ENCODE data around the gene AADACL4. TPM values are rescaled to one million over a fixed set of nuclear protein-coding genes. Genes with fewer than 3 reads are reported as not detected.
A peak's percentile ranks its signal among the peaks of the same experiment; 100 is the strongest.

AADACL4 gene
- total and polyA plus RNA-seq, 9 of the 15 experiments (the other 6 are each of a cell fraction or from before 2014, with no cell fraction given) = not detected

DNA sequence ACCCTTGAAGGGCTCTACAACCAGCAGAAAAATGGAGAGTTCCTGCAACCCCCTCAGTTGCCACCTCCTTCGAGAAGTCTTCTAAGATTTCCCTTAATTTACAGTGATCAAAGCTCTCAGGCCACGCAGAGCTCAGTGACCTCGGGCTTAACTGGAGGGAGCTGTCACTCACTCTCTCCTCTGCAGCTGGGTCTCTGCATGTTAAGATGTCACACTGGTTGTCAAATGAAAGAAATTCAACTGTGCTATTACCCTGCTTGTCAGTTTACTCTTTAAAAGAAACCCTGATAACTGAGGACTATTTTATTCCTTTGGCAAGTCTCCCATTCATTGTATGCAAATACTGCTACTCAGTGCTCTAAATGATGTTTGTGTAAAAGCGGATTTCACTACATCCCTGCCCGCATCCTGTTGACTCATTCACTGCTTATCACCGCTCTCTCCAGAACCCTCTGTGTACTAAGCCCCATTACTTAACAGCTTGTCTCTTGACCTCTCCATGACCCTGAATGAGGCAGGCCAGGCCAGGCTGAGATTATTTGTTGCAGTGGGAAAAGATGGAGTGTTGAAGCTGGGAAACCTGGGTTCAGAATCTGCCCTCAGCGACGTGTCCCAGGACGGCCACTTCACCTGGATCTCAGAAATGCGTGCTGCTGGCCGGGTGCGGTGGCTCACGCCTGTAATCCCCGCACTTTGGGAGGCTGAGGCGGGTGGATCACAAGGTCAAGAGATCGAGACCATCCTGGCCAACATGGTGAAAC, 39.6 kb upstream of the AADACL4 start (continued):
- TF ChIP-seq PHB2 (IDR thresholded peaks at IDR 0.05; ENCODE audit: low read depth) = no peak
- peak; percentile 24; the same call in 1 of the 2 replicates for TF ChIP-seq RAD51 (IDR thresholded peaks at IDR 0.05; ENCODE audit: borderline replicate concordance, low read depth)
- TF ChIP-seq, protein P1, sequence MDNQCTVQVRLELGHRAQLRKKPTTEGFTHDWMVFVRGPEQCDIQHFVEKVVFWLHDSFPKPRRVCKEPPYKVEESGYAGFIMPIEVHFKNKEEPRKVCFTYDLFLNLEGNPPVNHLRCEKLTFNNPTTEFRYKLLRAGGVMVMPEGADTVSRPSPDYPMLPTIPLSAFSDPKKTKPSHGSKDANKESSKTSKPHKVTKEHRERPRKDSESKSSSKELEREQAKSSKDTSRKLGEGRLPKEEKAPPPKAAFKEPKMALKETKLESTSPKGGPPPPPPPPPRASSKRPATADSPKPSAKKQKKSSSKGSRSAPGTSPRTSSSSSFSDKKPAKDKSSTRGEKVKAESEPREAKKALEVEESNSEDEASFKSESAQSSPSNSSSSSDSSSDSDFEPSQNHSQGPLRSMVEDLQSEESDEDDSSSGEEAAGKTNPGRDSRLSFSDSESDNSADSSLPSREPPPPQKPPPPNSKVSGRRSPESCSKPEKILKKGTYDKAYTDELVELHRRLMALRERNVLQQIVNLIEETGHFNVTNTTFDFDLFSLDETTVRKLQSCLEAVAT (IDR thresholded peaks at IDR 0.05) = peak in 1 of 2 experiments; percentile 58; a peak in 1 of 4 replicates
- no peak for TF ChIP-seq ZNF717 (CRISPR knock-in tag; IDR thresholded peaks at IDR 0.05)
- no peak for TF ChIP-seq TAF9B (IDR thresholded peaks at IDR 0.05; ENCODE audit: partially characterized antibody)
- peak; percentile 99 for TF ChIP-seq SMARCA4 (IDR thresholded peaks at IDR 0.05)
- TF ChIP-seq, protein P2, sequence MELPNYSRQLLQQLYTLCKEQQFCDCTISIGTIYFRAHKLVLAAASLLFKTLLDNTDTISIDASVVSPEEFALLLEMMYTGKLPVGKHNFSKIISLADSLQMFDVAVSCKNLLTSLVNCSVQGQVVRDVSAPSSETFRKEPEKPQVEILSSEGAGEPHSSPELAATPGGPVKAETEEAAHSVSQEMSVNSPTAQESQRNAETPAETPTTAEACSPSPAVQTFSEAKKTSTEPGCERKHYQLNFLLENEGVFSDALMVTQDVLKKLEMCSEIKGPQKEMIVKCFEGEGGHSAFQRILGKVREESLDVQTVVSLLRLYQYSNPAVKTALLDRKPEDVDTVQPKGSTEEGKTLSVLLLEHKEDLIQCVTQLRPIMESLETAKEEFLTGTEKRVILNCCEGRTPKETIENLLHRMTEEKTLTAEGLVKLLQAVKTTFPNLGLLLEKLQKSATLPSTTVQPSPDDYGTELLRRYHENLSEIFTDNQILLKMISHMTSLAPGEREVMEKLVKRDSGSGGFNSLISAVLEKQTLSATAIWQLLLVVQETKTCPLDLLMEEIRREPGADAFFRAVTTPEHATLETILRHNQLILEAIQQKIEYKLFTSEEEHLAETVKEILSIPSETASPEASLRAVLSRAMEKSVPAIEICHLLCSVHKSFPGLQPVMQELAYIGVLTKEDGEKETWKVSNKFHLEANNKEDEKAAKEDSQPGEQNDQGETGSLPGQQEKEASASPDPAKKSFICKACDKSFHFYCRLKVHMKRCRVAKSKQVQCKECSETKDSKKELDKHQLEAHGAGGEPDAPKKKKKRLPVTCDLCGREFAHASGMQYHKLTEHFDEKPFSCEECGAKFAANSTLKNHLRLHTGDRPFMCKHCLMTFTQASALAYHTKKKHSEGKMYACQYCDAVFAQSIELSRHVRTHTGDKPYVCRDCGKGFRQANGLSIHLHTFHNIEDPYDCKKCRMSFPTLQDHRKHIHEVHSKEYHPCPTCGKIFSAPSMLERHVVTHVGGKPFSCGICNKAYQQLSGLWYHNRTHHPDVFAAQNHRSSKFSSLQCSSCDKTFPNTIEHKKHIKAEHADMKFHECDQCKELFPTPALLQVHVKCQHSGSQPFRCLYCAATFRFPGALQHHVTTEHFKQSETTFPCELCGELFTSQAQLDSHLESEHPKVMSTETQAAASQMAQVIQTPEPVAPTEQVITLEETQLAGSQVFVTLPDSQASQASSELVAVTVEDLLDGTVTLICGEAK (IDR thresholded peaks at IDR 0.05) = 0 out of 2 replicates have a peak, but pooled peaks have one; percentile 34
- TF ChIP-seq, protein P2 (CRISPR knock-in tag; IDR thresholded peaks at IDR 0.05) = no peak
- peak; percentile 99 for TF ChIP-seq FOSL1 (tag; conservative IDR thresholded peaks at IDR 0.05)
- peak; percentile 32; the same call in 1 of the 2 replicates for TF ChIP-seq ZNF551 (CRISPR knock-in tag; IDR thresholded peaks at IDR 0.05)
- no peak for TF ChIP-seq GTF2A2 (tag; IDR thresholded peaks at IDR 0.05)
- peak; percentile 98 for TF ChIP-seq FOXP1 (CRISPR knock-in tag; IDR thresholded peaks at IDR 0.05)
- TF ChIP-seq GATA2 (CRISPR knock-in tag; IDR thresholded peaks at IDR 0.05) = peak; percentile 90
- peak; percentile 95 for TF ChIP-seq TRIM24 (IDR thresholded peaks at IDR 0.05)
- peak; percentile 97 for TF ChIP-seq ZFP36 (IDR thresholded peaks at IDR 0.05; ENCODE audit: low read depth, low read length, partially characterized antibody)
- TF ChIP-seq CHD1 (IDR thresholded peaks at IDR 0.05; ENCODE audit: low read length) = no peak
- peak; percentile 81; the same call in 1 of the 2 replicates for TF ChIP-seq MBD2 (IDR thresholded peaks at IDR 0.05; ENCODE audit: borderline replicate concordance, low read depth)

Measured in K562 (cell line).